GF-D8 (cell line): ENCODE measurements around the gene PPID.
A peak's percentile ranks its signal among the peaks of the same experiment; 100 is the strongest.
"Not testable (repeated sequence)": the region's sequence is repeated elsewhere in the genome, so short reads cannot be mapped to it uniquely, and the experiment has no call there.

Experiments used
- DNase-seq: peaks from one replicate; lab custom pipeline; 2025; lab: John Stamatoyannopoulos, UW

PPID gene

DNA sequence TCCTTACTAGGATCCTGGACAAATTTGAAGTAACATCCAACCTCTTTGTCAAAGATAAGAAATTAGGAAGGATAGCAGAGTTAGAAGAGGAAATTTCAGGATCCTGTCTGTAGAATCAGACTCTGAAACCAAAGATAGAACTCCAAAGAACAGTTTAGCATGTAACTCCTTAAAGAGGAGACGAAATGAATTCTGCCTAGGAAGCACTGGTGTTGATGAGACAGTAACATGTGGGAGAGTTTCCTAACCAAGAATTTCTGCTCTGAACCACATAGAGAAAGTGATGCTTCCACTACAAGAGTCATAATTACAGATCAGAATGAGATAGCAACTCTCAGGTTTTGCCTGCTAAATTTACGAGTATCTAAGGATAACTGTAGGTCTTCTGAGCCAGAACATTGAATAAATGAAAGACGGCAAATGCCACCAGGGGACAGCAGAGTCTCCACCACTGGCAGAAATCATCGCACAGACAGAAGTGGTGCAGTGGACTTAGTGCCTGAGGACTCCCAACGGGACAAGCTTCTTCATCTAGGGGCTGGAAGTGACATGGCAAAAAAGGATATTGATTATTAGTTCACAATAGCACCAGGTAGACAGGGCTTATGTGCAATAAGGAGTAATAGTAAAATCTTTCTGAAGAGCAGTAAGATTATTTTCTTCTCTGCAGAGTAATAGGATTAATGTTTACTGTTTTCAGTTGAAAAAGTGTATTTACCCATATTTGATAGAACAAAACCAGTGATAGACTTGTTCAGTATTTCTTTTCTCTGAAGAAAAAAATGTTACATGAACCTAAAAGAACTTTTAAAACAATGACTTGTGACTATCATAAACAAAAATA lies 6.7 kb upstream of the PPID start:
- DNase-seq: peak; percentile 18

DNA sequence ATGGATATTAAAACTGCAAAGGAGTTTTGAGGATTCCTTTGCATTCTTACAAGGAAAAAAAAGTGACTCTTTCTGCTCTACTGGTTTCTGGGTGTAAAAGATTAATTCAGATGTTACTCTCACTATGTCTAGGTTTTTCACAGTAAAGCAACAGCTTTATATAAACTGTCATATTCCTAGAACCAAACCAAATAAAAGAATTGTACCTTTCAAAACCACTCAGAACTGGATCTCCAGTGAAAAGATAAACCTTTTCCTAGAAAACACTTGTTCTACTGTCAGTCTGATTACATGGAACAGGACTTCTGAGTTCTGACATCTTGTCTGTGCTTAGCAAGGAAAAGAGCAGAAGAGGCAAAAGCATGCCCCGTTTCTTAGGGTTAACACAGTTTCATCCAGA lies 5.0 kb upstream of the PPID start:
- no peak for DNase-seq

GRCh38 chr4:158726633-158727032 lies 3.4 kb upstream of the PPID start:
- DNase-seq: no peak

- DNase-seq: no peak
Observed at GRCh38 chr4:158724637-158725036, 1.4 kb upstream of the PPID start.

- no peak for DNase-seq
Observed at GRCh38 chr4:158722291-158722916, 792 bp downstream of the PPID start.

DNA sequence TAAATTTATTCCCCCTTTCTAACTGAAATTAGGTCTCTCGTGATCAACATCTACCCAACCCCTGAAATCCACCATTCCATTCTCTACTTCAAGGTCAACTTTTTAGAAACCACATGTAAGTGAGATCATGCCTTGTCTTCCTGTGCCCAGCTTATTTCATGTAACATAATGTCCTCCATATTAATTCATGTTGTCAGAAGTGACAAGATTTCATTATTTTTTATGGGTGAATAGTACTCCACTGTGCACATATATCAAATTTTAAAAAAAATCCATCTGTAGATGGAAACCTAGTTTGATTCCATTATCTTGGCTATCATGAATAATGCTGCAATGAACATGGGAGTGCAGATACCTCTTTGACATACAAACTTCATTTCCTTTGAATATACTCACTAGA lies 1.5 kb downstream of the PPID start:
- DNase-seq: no peak

- DNase-seq: no peak
Observed at GRCh38 chr4:158715802-158716201, 7.4 kb downstream of the PPID start.

- DNase-seq: no peak
Observed at GRCh38 chr4:158714937-158715336, 8.3 kb downstream of the PPID start.

DNA sequence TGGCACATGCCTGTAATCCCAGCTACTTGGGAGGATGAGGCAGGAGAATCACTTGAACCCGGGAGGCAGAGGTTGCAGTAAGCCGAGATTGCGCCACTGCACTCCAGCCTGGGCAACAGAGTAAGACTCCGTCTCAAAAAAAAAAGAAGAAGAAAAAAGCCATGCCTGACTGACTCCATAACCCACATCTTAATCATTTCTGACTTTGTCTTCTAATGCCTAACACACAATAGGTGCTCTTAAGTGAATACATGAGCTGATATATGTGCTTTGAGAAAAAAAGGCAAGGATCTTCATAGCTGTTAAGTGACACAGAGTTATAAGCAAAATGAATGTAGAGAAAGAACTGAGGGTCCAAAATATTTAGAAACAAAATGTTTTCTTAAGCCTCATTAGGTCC lies 10.6 kb downstream of the PPID start:
- not testable (repeated sequence) for DNase-seq

DNA sequence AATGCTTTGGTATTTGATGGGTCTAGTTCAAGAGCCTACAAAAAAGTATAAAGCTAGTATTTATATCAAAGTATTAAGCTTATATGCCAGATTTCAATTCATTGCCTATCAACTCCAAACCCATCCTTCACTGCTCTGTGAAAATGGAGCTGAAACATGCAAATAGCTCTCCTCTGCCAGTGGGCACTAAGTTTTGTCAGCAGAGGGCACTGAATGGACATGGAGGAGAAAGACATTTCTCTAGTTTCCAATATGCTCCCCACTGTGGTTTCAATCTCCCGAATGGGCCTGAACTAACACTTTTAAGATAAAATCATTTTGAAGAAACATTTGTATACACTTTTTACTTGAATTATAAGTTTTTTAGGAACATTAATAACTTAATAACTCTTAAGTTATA lies 12.4 kb downstream of the PPID start:
- no peak for DNase-seq

DNA sequence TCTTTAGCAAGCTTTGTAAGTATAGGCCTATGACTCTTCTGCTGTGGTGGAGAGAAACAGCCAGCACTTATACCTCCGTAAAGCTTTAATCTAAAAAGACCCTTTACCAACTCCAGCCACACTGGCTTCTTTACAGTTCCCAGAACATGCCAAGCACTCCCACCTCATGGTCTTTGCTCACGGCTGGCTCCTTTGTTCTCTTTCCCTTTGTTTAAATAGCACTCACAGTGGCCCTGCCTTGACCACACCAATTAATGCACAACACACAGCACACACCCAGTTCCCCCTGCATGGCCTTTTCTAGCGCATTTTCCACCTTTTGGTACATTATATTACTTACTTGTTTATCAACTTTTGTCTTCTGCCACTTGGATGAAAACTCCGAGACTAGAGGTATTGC lies 18.9 kb downstream of the PPID start:
- DNase-seq: no peak

- DNase-seq: no peak
Observed at GRCh38 chr4:158688813-158689212, 34.4 kb downstream of the PPID start.

- peak; percentile 51 for DNase-seq
Observed at GRCh38 chr4:158682066-158682465, 41.1 kb downstream of the PPID start.

DNA sequence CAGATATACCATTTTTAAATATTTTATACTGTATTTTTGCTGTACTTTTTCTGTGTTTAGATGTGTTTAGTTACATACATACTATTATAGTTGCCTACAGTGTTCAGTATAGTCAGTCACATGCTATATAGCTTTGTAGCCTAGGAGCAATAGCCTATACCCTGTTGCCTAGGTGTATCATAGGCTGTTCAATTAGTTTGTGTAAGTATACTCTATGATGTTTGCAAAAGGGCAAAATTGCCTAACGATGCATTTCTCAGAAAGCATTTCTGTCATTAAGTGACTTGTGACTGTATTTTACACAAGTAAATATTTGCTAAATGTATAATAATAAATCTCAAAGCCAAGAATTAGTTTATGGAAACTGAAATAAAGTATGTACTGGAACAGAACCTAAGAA lies 41.6 kb downstream of the PPID start:
- no peak for DNase-seq

DNA sequence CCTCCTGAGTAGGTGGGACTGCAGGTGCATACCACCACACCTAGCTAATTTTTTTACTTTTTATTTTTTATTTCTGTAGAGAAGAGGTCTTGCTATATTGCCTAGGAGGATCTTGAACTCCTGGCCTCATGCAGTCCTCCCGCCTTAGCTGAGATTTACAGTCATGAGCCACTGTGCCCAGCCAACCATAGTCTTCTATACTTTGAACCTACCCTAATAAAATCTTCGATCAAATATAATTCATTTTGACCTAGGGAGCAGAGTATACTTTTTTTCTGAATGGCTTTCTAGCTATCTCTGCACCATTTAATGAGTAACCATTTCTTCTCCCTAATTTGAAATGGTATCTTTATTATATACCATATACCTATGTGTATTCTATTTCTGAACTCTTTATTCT lies 44.4 kb downstream of the PPID start:
- DNase-seq: no peak

GRCh38 chr4:158676076-158676475 lies 47.1 kb downstream of the PPID start:
- no peak for DNase-seq

DNA sequence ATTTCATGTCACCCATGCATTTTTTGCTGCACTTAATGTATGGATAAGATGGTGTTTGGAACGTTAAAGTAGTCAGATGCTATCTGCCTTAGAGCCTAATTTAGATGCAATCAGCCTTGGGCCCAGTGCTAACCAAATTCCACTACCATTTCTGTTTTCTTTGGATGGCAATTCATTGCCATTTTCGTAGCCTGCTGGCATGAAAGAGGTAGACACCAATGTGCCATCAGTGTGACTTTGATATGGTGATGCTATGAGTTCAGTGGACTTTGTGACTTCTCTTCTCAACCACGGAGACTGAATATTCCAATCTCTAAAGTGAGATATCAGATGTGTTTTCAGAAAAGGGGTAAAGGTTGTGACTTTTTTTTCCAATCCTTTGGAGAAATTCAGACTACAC lies 49.6 kb downstream of the PPID start:
- no peak for DNase-seq

GRCh38 chr4:158671915-158672806 lies 51.0 kb downstream of the PPID start, which contains the start of gene ETFDH:
Gene ETFDH, plus strand, starts transcription at chr4:158672296. Its CDS starts 161 bp downstream, at chr4:158672457.
- peak; percentile 99 for DNase-seq

- DNase-seq: no peak
Observed at GRCh38 chr4:158671665-158671914, 51.6 kb downstream of the PPID start, which contains the start of gene C4orf46. Gene C4orf46, minus strand, starts transcription at chr4:158671887. Its CDS starts 86 bp downstream, at chr4:158671801.

GRCh38 chr4:158670975-158671664 lies 52.1 kb downstream of the PPID start:
- DNase-seq: peak; percentile 35

DNA sequence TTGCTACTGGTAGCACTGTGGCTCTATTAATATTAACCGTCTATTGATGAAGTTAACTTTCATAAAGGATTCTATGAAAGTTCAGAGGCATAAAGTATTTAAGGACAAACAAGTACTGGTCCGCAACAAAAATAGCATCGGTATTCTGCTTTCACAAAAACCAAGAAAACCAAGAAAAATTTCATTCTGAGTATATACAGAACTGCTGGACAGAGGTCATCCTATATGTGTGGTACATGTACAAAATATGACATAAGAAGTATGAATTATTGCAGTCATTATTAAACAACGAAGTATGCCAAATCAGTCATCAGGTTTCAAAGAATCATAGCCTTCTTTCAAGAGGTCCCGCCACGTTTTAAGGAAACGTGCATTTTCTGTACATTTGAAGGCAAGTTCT lies 53.9 kb downstream of the PPID start:
- DNase-seq: no peak

- peak; percentile 61 for DNase-seq
Observed at GRCh38 chr4:158667651-158668198, 55.5 kb downstream of the PPID start.
